RKO (cell line): Measurements from ENCODE around the gene RFC2.
"Not testable (repeated sequence)": the region's sequence is repeated elsewhere in the genome, so short reads cannot be mapped to it uniquely, and the experiment has no call there.

Experiments
- DNase-seq: peaks from one replicate; pipeline ENCODE4 v3.0.0-alpha.2; 2016; ENCODE audit warnings: low spot score

The RFC2 gene

GRCh38 chr7:74282748-74283459 lies 28.7 kb upstream of the RFC2 start:
- no peak for DNase-seq

- DNase-seq, result no peak
Measured at GRCh38 chr7:74280985-74281384, 26.8 kb upstream of the RFC2 start.

DNA sequence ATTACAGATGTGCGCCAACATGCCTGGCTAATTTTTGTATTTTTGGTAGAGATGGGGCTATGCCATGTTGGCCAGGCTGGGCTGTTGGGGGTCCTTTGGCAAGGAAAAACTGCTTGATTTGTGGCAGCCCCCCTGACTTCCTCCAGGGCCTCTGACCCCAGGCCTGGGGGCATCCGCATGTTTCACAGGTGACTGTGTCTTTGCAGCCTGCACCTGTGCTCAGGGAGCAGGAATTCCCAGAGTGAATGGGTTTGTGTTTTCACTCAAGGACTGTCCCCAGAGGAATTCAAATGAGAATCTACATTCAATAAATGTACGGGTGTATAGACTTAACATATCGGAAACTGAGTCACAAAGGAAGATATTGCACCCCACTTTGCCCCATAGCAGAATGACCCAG lies 23.4 kb upstream of the RFC2 start:
- DNase-seq, result no peak

DNA sequence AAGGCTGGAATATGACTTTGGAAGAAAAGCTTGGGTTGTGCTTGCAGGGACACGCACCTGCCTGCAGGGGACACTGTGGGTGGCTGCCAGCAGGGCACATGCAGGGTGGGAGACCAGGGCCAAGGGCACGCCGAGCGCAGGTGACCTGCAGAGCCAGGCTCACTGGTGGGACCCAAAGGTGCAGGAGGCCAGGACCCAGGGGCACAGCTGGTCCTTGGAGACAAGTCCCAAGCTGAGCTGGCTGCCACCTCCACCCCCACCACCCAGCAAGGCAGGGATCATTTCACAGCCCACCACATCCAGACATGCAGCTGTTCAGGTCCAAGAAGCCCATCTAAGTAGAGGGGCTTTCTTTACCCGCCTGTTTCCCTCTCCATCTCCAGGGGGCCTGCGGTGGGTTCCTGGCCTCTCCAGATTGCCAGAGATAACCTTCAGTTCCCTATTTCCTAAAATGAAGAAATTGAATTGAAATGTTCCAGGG lies 21.2 kb upstream of the RFC2 start:
- no peak for DNase-seq

GRCh38 chr7:74272305-74273038 lies 18.3 kb upstream of the RFC2 start:
- peak; percentile 76 for DNase-seq

- DNase-seq, result no peak
Measured at GRCh38 chr7:74271742-74272141, 17.5 kb upstream of the RFC2 start.

DNA sequence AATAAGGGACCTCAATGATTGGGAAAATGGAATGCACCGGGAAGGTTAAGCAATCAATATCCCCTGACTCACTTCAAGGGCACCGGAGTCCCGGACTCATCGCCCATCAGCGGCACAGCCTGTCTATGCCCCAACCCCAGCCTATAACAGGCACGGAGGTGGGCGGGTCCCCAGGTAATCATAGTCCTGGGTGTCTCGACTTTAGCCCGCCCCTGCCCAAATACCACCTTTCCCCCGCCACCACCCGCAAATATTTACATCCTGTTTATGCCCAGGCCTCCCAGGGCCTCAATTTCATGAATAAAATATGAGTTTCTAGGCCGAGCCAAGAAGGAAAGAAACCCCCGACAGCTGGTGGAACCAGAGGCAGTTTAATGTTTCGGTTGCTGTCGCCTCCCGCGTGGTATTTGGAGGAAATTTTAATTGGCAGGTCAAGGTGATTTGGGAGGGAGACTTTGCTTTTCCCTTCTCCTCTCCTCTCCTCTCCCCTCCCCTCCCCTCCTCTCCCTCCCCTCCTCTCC lies 15.6 kb upstream of the RFC2 start:
- peak; percentile 66 for DNase-seq

GRCh38 chr7:74267756-74268565 lies 13.8 kb upstream of the RFC2 start:
- no peak for DNase-seq

- DNase-seq, result no peak
Measured at GRCh38 chr7:74266191-74266963, 12.2 kb upstream of the RFC2 start.

GRCh38 chr7:74263399-74264120 lies 9.4 kb upstream of the RFC2 start:
- DNase-seq, result no peak

GRCh38 chr7:74262639-74263398 lies 8.6 kb upstream of the RFC2 start:
- no peak for DNase-seq

DNA sequence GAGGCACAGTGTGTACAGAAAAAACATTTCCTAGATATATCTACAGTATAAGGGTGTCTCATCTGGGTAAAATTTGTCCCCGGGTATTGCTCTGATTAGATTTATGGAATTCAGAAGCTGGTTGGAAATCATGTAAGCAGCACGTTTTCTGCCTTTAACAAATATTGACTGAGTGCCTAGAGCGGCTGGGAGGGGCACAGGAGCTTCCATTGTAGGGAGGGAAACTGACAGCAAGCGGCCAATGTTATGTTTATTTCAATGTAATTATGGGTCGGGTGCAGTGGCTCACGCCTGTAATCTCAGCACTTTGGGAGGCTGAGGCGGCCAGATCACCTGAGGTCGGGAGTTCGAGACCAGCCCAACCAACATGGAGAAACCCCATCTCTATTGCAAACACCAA lies 4.4 kb upstream of the RFC2 start:
- DNase-seq, result no peak

- DNase-seq, result no peak
Measured at GRCh38 chr7:74256491-74257408, 2.6 kb upstream of the RFC2 start.

- DNase-seq, result not testable (repeated sequence)
Measured at GRCh38 chr7:74255461-74255860, 1.3 kb upstream of the RFC2 start.

GRCh38 chr7:74254858-74255379 lies 720 bp upstream of the RFC2 start:
- DNase-seq, result peak; percentile 23

DNA sequence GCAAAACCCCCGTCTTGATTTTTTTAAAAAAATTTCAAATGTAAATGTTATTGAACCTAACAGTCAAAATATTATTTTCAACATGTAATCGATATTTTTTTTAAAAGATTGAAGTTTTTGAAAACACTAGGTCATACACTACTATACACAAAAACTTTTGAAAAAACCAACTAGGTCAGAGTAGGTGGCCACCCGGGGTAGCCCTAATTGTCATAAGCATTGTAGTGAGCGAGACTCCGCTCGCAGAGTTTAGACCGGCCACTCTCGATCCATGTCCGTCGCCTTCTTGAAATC lies 417 bp downstream of the RFC2 start:
- DNase-seq, result no peak

DNA sequence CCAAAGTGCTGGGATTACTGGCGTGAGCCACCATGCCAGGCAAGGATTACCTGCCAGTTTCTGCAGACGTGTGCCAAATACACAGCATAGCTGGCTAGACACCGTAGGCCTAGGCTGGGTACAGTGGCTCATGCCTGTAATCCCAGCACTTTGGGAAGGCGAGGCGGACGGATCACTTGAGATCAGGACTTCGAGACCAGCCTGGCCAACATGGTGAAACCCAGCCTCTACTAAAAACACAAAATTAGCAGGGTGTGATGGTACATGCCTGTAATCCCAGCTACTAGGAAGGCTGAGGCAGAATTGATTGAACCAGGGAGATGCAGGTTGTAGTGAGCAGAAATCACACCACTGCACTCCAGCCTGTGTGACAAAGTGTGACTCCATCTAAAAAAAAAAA lies 868 bp downstream of the RFC2 start:
- peak; percentile 39 for DNase-seq

GRCh38 chr7:74252893-74253292 lies 1.3 kb downstream of the RFC2 start:
- no peak for DNase-seq

DNA sequence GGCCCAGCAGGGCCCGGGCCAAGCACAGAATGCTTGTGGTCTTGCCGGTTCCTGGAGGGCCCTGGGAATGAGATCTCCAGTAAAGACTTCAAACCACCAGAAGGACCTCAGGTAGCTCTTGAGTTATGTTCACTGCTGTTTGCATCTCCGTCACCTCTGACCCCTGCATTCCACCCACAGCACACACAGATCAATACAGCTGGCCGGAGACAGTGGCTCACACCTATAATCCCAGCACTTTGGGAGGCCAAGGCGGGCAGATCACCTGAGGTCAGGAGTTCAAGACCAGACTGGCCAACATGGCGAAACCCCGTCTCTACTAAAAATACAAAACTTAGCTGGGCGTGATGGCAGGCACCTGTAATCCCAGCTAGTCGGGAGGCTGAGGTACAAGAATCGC lies 5.1 kb downstream of the RFC2 start:
- DNase-seq, result not testable (repeated sequence)
